GM12872 (cell line): Measurements from ENCODE around the gene F2R.

ENCODE experiments used
- CTCF ChIP-seq: IDR thresholded peaks from 3 replicates; pipeline ENCODE4 v1.5.1; 2011; ENCODE audit warnings: low read depth, mild to moderate bottlenecking, low read length, moderate library complexity; ENCODE audit not compliant: insufficient read depth

Gene F2R

DNA sequence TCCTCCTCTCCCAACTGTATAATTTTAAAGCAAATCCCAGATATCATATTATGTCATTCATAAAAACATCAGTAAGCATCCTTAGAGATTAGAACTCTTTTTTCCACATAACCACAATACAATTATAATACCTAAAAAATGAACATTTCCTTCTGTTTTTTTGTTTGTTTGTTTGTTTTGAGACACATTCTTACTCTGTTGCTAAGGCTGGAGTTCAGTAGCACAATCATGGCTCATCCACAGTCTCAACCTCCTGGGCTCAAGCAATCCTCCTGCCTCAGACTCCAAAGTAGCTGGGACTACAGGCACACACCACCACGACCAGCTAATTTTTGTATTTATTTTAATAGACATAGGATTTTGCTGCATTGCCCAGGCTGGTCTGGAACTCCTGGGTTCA lies 8.0 kb downstream of the F2R start:
- TF ChIP-seq CTCF, result no peak

GRCh38 chr5:76724871-76725270 lies 8.9 kb downstream of the F2R start:
- no peak for TF ChIP-seq CTCF

GRCh38 chr5:76728965-76729364 lies 13.0 kb downstream of the F2R start:
- no peak for TF ChIP-seq CTCF

- TF ChIP-seq CTCF, result no peak
These were observed 13.7 kb downstream of the F2R start for GRCh38 chr5:76729373-76730290.

DNA sequence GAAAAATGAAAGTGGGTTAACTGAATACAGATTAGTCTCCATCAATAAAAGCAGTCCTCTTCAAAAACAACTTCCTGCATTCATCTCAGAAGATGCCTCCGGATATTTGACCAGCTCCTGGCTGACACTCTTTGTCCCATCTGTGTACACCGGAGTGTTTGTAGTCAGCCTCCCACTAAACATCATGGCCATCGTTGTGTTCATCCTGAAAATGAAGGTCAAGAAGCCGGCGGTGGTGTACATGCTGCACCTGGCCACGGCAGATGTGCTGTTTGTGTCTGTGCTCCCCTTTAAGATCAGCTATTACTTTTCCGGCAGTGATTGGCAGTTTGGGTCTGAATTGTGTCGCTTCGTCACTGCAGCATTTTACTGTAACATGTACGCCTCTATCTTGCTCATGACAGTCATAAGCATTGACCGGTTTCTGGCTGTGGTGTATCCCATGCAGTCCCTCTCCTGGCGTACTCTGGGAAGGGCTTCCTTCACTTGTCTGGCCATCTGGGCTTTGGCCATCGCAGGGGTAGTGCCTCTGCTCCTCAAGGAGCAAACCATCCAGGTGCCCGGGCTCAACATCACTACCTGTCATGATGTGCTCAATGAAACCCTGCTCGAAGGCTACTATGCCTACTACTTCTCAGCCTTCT lies 16.6 kb downstream of the F2R start:
- no peak for TF ChIP-seq CTCF

DNA sequence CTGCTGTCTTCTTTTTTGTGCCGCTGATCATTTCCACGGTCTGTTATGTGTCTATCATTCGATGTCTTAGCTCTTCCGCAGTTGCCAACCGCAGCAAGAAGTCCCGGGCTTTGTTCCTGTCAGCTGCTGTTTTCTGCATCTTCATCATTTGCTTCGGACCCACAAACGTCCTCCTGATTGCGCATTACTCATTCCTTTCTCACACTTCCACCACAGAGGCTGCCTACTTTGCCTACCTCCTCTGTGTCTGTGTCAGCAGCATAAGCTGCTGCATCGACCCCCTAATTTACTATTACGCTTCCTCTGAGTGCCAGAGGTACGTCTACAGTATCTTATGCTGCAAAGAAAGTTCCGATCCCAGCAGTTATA lies 17.1 kb downstream of the F2R start:
- TF ChIP-seq CTCF, result no peak

- TF ChIP-seq CTCF, result no peak
These were observed 20.0 kb downstream of the F2R start for GRCh38 chr5:76735762-76736545.
